Stimulated activated effector memory CD8-positive, alpha-beta T cell treated with anti-CD3 and anti-CD28 coated beads, Interleukin-12 subunit alpha, Interleukin-12 subunit beta, amount 100 ng/mL, for 72 hours (primary cell): ENCODE results near the gene LMBRD2.
A peak's percentile ranks its signal among the peaks of the same experiment; 100 is the strongest.
"Not testable (repeated sequence)": the region's sequence is repeated elsewhere in the genome, so short reads cannot be mapped to it uniquely, and the experiment has no call there.

Source experiments
- ATAC-seq: fragments of 150-1000 bp; cut with Tn5 transposase; 2 replicates; pipeline ENCODE4 v1.10.0; 2021
- DNase-seq, 2 donors: peaks; one replicate each; pipeline ENCODE4 v3.0.0; 2021 to 2022; ENCODE audit warnings: low spot score in 2 of 2
- H3K27ac Mint-ChIP-seq: one replicate; pipeline ENCODE4 v1.8.0; 2022; ENCODE audit warnings: mild to moderate bottlenecking, mixed read lengths
- H3K36me3 Mint-ChIP-seq: one replicate; pipeline ENCODE4 v1.8.0; 2022; ENCODE audit warnings: mild to moderate bottlenecking, mixed read lengths
- H3K4me1 Mint-ChIP-seq: one replicate; pipeline ENCODE4 v1.8.0; 2022; ENCODE audit warnings: mixed read lengths
- H3K4me3 Mint-ChIP-seq: one replicate; pipeline ENCODE4 v1.8.0; 2022; ENCODE audit warnings: mild to moderate bottlenecking, mixed read lengths
- H3K9me3 Mint-ChIP-seq: one replicate; pipeline ENCODE4 v1.8.0; 2022; ENCODE audit warnings: mixed read lengths

The LMBRD2 gene

GRCh38 chr5:36150676-36151433 lies 832 bp downstream of the LMBRD2 start:
- Mint-ChIP-seq H3K9me3 (no peaks in the 10 kb centered on the region), H3K4me3 (peak overlapping the region; percentile 95), H3K36me3 (peaks cover 41% of the 10 kb centered on the region), H3K27ac (peak overlapping the region; percentile 91), H3K4me1 (peaks cover 32% of the 10 kb centered on the region)
- ATAC-seq (peak; percentile 51), DNase-seq (peak; percentile 14 to 72)

- Mint-ChIP-seq H3K27ac (no peak overlapping the region), H3K9me3 (no peaks in the 10 kb centered on the region), H3K4me1 (peaks cover 12% of the 10 kb centered on the region), H3K4me3 (no peak overlapping the region), H3K36me3 (peaks cover 14% of the 10 kb centered on the region)
- ATAC-seq (no peak), DNase-seq (no peak)
Observed at GRCh38 chr5:36147681-36148080, 4.0 kb downstream of the LMBRD2 start.

GRCh38 chr5:36146390-36146789 lies 5.3 kb downstream of the LMBRD2 start:
- ATAC-seq (no peak), DNase-seq (no peak)
- peaks cover 16% of the 10 kb centered on the region for H3K36me3 Mint-ChIP-seq
- H3K27ac Mint-ChIP-seq = no peak overlapping the region
- H3K4me1 Mint-ChIP-seq = peaks cover 9% of the 10 kb centered on the region
- no peaks in the 10 kb centered on the region for H3K9me3 Mint-ChIP-seq
- H3K4me3 Mint-ChIP-seq = no peak overlapping the region

DNA sequence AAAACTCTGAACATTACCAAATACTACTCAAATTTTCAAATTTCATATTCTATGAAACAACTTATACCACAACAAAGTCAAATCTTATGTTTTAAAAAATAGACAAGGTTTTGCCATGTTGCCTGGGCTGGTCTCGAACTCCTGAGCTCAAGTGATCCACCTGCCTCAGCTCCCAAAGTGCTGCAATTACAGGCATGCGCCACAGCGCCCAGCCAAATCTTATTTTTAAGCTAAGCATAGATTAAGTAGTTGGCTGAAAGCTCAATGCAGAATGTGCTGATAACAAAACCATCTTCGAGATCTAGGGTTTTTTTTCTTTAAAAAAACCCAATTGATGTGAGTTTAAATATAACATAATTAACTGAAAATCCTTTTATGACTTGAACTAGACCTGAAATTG lies 6.4 kb downstream of the LMBRD2 start:
- Mint-ChIP-seq H3K36me3 (peaks cover 26% of the 10 kb centered on the region), H3K4me1 (peaks cover 3% of the 10 kb centered on the region)

DNA sequence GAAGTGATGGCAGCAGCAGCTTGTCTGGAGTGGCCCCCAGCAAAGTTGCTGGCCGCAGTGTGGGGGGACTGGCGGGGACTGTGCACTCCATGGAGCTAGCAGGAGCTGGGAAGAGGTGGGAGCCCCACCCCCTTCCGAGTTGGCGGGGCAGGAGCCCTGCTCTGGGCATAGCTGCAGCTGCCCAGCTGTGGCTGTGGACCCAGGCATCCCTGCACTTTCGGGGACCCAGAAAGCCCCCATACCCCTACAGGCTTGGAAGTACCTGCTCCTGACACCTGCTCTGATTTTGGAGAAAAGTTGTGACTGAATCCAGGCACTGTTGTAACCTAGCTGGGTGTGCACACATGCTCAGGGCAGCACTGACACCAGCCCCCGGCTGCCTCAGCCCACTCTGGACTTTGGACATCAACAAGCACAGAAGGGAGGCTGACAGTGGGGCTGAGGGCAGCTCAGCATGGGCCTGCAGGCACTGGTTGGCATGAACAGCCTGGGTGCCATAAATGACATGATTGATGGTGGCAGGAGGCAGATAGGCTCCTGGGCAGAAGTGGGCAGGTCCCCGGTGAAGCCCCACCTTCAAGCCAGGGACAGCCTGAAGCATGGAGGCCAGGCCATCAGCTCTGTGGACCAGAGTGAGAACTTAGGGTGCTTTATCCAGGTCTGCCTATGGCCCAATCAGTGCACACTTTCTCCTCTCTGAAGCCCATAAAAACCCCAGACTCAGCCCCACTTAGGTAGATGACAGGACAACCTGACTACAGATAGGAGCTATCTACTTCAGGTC lies 12.6 kb downstream of the LMBRD2 start:
- no peaks in the 10 kb centered on the region for H3K4me1 Mint-ChIP-seq
- DNase-seq (no peak), ATAC-seq (no peak)
- H3K4me3 Mint-ChIP-seq = no peak overlapping the region
- peaks cover 31% of the 10 kb centered on the region for H3K36me3 Mint-ChIP-seq
- H3K9me3 Mint-ChIP-seq = no peaks in the 10 kb centered on the region
- H3K27ac Mint-ChIP-seq = no peak overlapping the region

More for the DNA sequence above, 6.4 kb downstream of the LMBRD2 start:
- Mint-ChIP-seq H3K9me3 (no peaks in the 10 kb centered on the region), H3K4me3 (no peak overlapping the region), H3K27ac (no peak overlapping the region)
- no peak for ATAC-seq
- DNase-seq = no peak

GRCh38 chr5:36136581-36136980 lies 15.1 kb downstream of the LMBRD2 start:
- Mint-ChIP-seq H3K4me3 (no peak overlapping the region), H3K4me1 (no peaks in the 10 kb centered on the region), H3K27ac (no peak overlapping the region), H3K9me3 (no peaks in the 10 kb centered on the region), H3K36me3 (peaks cover 26% of the 10 kb centered on the region)
- DNase-seq (no peak), ATAC-seq (no peak)

GRCh38 chr5:36135988-36136387 lies 15.7 kb downstream of the LMBRD2 start:
- Mint-ChIP-seq H3K36me3 (peaks cover 23% of the 10 kb centered on the region), H3K27ac (no peak overlapping the region), H3K9me3 (no peaks in the 10 kb centered on the region), H3K4me3 (no peak overlapping the region), H3K4me1 (no peaks in the 10 kb centered on the region)
- ATAC-seq = no peak
- DNase-seq = no peak

GRCh38 chr5:36133009-36133408 lies 18.7 kb downstream of the LMBRD2 start:
- H3K27ac Mint-ChIP-seq, ATAC-seq, H3K4me1 Mint-ChIP-seq, H3K4me3 Mint-ChIP-seq, DNase-seq, H3K9me3 Mint-ChIP-seq: not testable (repeated sequence)
- H3K36me3 Mint-ChIP-seq = peaks cover 22% of the 10 kb centered on the region

DNA sequence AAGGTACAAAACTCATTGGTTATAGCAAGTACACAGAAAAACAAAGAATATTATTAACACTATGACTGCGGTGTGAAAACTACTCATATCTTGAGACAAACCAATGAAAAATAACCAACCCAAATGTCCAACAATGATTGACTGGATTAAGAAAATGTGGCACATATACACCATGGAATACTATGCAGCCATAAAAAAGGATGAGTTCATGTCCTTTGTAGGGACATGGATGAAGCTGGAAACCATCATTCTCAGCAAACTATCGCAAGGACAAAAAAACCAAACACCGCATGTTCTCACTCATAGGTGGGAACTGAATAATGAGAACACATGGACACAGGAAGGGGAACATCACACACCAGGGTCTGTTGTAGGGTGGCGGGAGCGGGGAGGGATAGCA lies 22.0 kb downstream of the LMBRD2 start:
- not testable (repeated sequence) for ATAC-seq, H3K27ac Mint-ChIP-seq, DNase-seq, H3K4me3 Mint-ChIP-seq, H3K9me3 Mint-ChIP-seq
- H3K36me3 Mint-ChIP-seq = peaks cover 22% of the 10 kb centered on the region
- H3K4me1 Mint-ChIP-seq = peaks cover 17% of the 10 kb centered on the region

DNA sequence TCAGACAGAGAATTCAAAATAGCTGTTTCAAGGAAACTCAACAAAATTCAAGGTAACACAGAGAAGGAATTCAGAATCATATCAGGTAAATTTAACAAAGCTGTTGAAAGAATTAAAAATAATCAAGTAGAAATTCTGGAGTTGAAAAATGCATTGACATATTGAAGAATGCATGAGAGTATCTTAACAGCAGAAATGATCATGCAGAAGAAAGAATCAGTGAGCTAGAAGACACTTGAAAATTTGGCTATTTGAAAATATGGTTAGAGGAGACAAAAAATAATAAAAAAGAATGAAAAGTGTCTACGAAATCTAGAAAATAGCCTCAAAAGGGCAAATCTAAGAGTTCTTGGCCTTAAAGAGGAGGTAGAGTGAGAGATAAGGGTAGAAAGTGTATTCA lies 22.9 kb downstream of the LMBRD2 start:
- Mint-ChIP-seq H3K9me3 (peaks cover 5% of the 10 kb centered on the region), H3K27ac (no peak overlapping the region), H3K4me3 (no peak overlapping the region), H3K4me1 (peaks cover 17% of the 10 kb centered on the region), H3K36me3 (peaks cover 22% of the 10 kb centered on the region)
- no peak for DNase-seq
- no peak for ATAC-seq

GRCh38 chr5:36125868-36126267 lies 25.8 kb downstream of the LMBRD2 start:
- no peak overlapping the region for H3K27ac Mint-ChIP-seq
- peaks cover 5% of the 10 kb centered on the region for H3K9me3 Mint-ChIP-seq
- H3K4me3 Mint-ChIP-seq = no peak overlapping the region
- DNase-seq (no peak), ATAC-seq (peak; percentile 63)
- peaks cover 16% of the 10 kb centered on the region for H3K4me1 Mint-ChIP-seq
- peaks cover 18% of the 10 kb centered on the region for H3K36me3 Mint-ChIP-seq

- H3K27ac Mint-ChIP-seq = no peak overlapping the region
- H3K4me3 Mint-ChIP-seq = no peak overlapping the region
- H3K36me3 Mint-ChIP-seq = peaks cover 83% of the 10 kb centered on the region
Observed at GRCh38 chr5:36111238-36111637, 40.4 kb downstream of the LMBRD2 start.

GRCh38 chr5:36108758-36109460 lies 42.8 kb downstream of the LMBRD2 start:
- H3K4me1 Mint-ChIP-seq = no peaks in the 10 kb centered on the region
- H3K9me3 Mint-ChIP-seq = no peaks in the 10 kb centered on the region
- H3K4me3 Mint-ChIP-seq = no peak overlapping the region
- no peak for DNase-seq
- H3K27ac Mint-ChIP-seq = no peak overlapping the region
- ATAC-seq = no peak
- peaks cover 86% of the 10 kb centered on the region for H3K36me3 Mint-ChIP-seq

More at GRCh38 chr5:36111238-36111637, 40.4 kb downstream of the LMBRD2 start:
- Mint-ChIP-seq H3K4me1 (no peaks in the 10 kb centered on the region), H3K9me3 (no peaks in the 10 kb centered on the region)
- no peak for DNase-seq
- no peak for ATAC-seq

DNA sequence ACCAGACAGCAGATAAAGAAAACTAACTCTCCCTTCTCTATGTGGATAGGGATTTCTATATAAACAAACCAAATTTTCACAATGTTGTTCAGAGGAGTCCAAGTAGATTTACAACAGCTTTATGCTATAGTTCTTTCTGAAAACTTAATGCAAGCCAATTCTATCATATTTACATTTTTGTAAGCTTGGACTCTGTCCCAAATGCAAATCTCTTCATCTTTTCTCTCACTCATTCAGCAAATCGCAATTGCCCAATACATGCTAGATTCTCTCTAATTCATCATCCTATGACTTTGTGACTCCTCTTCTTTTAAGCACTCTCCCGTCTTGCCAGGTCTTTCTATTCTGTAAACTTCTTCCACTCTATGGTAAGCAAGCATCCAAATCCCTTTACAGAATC lies 45.9 kb downstream of the LMBRD2 start:
- ATAC-seq = no peak
- Mint-ChIP-seq H3K27ac (no peak overlapping the region), H3K4me1 (no peaks in the 10 kb centered on the region), H3K36me3 (peaks cover 60% of the 10 kb centered on the region), H3K4me3 (no peak overlapping the region), H3K9me3 (no peaks in the 10 kb centered on the region)
- no peak for DNase-seq

DNA sequence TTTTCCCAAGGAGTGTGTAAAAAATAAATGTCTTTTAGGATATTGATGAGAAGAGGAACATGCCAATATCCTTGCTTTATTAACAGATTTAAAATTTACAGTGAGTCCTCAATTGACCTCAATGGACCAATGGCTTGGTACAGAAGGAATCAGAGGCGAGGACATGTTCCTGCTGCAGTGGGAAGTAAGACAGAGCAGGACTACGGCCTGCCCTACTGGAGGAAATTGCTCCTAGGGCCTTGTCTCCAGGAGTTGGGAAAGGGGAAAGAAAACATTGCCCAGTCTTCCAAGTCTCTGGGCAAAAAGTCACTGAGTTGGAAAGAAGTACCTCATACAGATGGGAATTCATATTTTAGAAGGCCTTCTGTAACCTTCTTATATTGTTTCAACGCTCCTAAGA lies 51.9 kb downstream of the LMBRD2 start:
- Mint-ChIP-seq H3K4me3 (no peak overlapping the region), H3K4me1 (no peaks in the 10 kb centered on the region), H3K36me3 (peaks cover 7% of the 10 kb centered on the region), H3K27ac (no peak overlapping the region), H3K9me3 (no peaks in the 10 kb centered on the region)
- ATAC-seq = no peak
- DNase-seq = no peak
